DND-41 (cell line): ENCODE measurements around the gene RASGRF1.

Source experiments
- ATAC-seq: fragments of 200-7000 bp; cut with Tn5 transposase; 3 replicates; pipeline ENCODE4 v1.9.1; 2021; ENCODE audit warnings: low read depth; ENCODE audit not compliant: insufficient read depth
- DNase-seq: peaks from one replicate; pipeline ENCODE4 v3.0.0-alpha.2; 2020
- H2AFZ ChIP-seq: 2 replicates; pipeline ENCODE4 v1.6.0; 2012; ENCODE audit warnings: low read depth, low read length
- H3K27ac ChIP-seq: 2 replicates; pipeline ENCODE4 v1.5.1; 2012; ENCODE audit warnings: low read length, inconsistent platforms
- H3K27me3 ChIP-seq: fragments of 200-600 bp; sonication (generic); 2 replicates; pipeline ENCODE4 v1.6.0; 2012; ENCODE audit warnings: low read length, mild to moderate bottlenecking, inconsistent platforms; ENCODE audit not compliant: insufficient read depth, poor library complexity
- H3K36me3 ChIP-seq: 2 replicates; pipeline ENCODE4 v1.5.1; 2012; ENCODE audit warnings: low read length, inconsistent platforms; ENCODE audit not compliant: insufficient read depth
- H3K4me1 ChIP-seq: 2 replicates; pipeline ENCODE4 v1.5.1; 2012; ENCODE audit warnings: mild to moderate bottlenecking, low read length; ENCODE audit not compliant: insufficient read depth
- H3K4me2 ChIP-seq: 2 replicates; pipeline ENCODE4 v1.6.0; 2012; ENCODE audit warnings: mild to moderate bottlenecking, moderate library complexity, low read length, inconsistent platforms; ENCODE audit not compliant: insufficient read depth
- H3K4me3 ChIP-seq, 2 experiments: fragments of 200-600 bp in 1 of 2; shearing (Covaris generic) in 1 of 2; 2 replicates each; pipeline ENCODE4 v1.5.1; 2012 to 2016; ENCODE audit warnings: inconsistent platforms in 2 of 2, low read length in 2 of 2, mild to moderate bottlenecking in 2 of 2, low read depth in 1 of 2, moderate library complexity in 1 of 2
- H3K79me2 ChIP-seq: 2 replicates; pipeline ENCODE4 v1.6.0; 2012; ENCODE audit warnings: low read length, inconsistent platforms; ENCODE audit not compliant: insufficient read depth
- H3K9ac ChIP-seq: 2 replicates; pipeline ENCODE4 v1.6.0; 2012; ENCODE audit warnings: low read depth, mild to moderate bottlenecking, inconsistent platforms, low read length, moderate library complexity
- H3K9me3 ChIP-seq: 2 replicates; pipeline ENCODE4 v1.5.1; 2012; ENCODE audit warnings: low read length, moderate library complexity, mild to moderate bottlenecking, inconsistent platforms; ENCODE audit not compliant: insufficient read depth, severe bottlenecking
- H4K20me1 ChIP-seq: 2 replicates; pipeline ENCODE4 v1.6.0; 2012; ENCODE audit warnings: low read length; ENCODE audit not compliant: insufficient read depth
- CTCF ChIP-seq: IDR thresholded peaks from 2 replicates; pipeline ENCODE4 v1.5.1; 2012; ENCODE audit warnings: borderline replicate concordance, low read length, moderate library complexity, mild to moderate bottlenecking; ENCODE audit not compliant: poor library complexity, severe bottlenecking; ENCODE audit errors: extremely low read depth
- EZH2 ChIP-seq: IDR thresholded peaks from 3 replicates; pipeline ENCODE4 v1.6.1; 2012; ENCODE audit warnings: borderline replicate concordance, low read depth, mild to moderate bottlenecking, moderate library complexity, low read length, inconsistent platforms; ENCODE audit not compliant: severe bottlenecking

The RASGRF1 gene

GRCh38 chr15:78983146-78983918 is 107.2 kb downstream of the RASGRF1 start:
- Histone ChIP-seq H2AFZ (no peak overlapping the region), H3K4me2 (no peak overlapping the region), H3K9me3 (no peaks in the 10 kb centered on the region), H3K4me3 (no peak overlapping the region), H3K27ac (no peak overlapping the region), H3K36me3 (no peaks in the 10 kb centered on the region), H4K20me1 (no peaks in the 10 kb centered on the region), H3K27me3 (no peaks in the 10 kb centered on the region), H3K79me2 (no peaks in the 10 kb centered on the region), H3K9ac (no peak overlapping the region), H3K4me1 (no peaks in the 10 kb centered on the region)
- DNase-seq: no peak
- TF ChIP-seq CTCF: no peak
- TF ChIP-seq EZH2: no peak
- no peak for ATAC-seq

- H2AFZ ChIP-seq: no peak overlapping the region
- H3K4me2 ChIP-seq: no peak overlapping the region
- H3K27ac ChIP-seq: no peak overlapping the region
- H3K4me3 ChIP-seq: no peak overlapping the region
- no peaks in the 10 kb centered on the region for H3K9me3 ChIP-seq
- DNase-seq (no peak), ATAC-seq (no peak)
- H3K79me2 ChIP-seq: no peaks in the 10 kb centered on the region
- H3K27me3 ChIP-seq: no peaks in the 10 kb centered on the region
- TF ChIP-seq CTCF: no peak
- TF ChIP-seq EZH2: no peak
- H3K9ac ChIP-seq: no peak overlapping the region
- H3K4me1 ChIP-seq: no peaks in the 10 kb centered on the region
- H4K20me1 ChIP-seq: no peaks in the 10 kb centered on the region
- no peaks in the 10 kb centered on the region for H3K36me3 ChIP-seq
Measured at GRCh38 chr15:78982736-78983135, 107.8 kb downstream of the RASGRF1 start.

GRCh38 chr15:78981532-78982313 is 108.9 kb downstream of the RASGRF1 start:
- DNase-seq: no peak
- H3K79me2 ChIP-seq: no peaks in the 10 kb centered on the region
- H3K27me3 ChIP-seq: no peaks in the 10 kb centered on the region
- no peak overlapping the region for H2AFZ ChIP-seq
- H3K27ac ChIP-seq: no peak overlapping the region
- no peak overlapping the region for H3K9ac ChIP-seq
- H3K4me1 ChIP-seq: no peaks in the 10 kb centered on the region
- ATAC-seq: peak; percentile 39; the same call in 1 of the 3 replicates
- H3K4me3 ChIP-seq: no peak overlapping the region
- no peaks in the 10 kb centered on the region for H4K20me1 ChIP-seq
- no peak for TF ChIP-seq EZH2
- no peak for TF ChIP-seq CTCF
- H3K4me2 ChIP-seq: no peak overlapping the region
- H3K9me3 ChIP-seq: no peaks in the 10 kb centered on the region
- H3K36me3 ChIP-seq: no peaks in the 10 kb centered on the region
